Endodermal cell (in vitro differentiated cells): Measurements from ENCODE around the gene CR2. TPM values are rescaled to one million over a fixed set of nuclear protein-coding genes. Genes with fewer than 3 reads are reported as not detected.

Experiments
- DNase-seq: peaks from one replicate; pipeline ENCODE4 v3.0.0-alpha.2; 2017
- H3K27ac ChIP-seq: 2 replicates; pipeline ENCODE4 v1.5.1; 2013; ENCODE audit warnings: mild to moderate bottlenecking, low read depth, low read length, moderate library complexity
- H3K27me3 ChIP-seq: 2 replicates; pipeline ENCODE4 v1.6.1; 2013; ENCODE audit warnings: mild to moderate bottlenecking, low read length, moderate library complexity; ENCODE audit not compliant: insufficient read depth, control insufficient read depth, poor library complexity, severe bottlenecking
- H3K36me3 ChIP-seq: 2 replicates; pipeline ENCODE4 v1.7.0; 2013; ENCODE audit warnings: mild to moderate bottlenecking, low read length, moderate library complexity; ENCODE audit not compliant: control insufficient read depth, insufficient read depth
- H3K4me1 ChIP-seq: one replicate; pipeline ENCODE4 v1.7.0; 2013; ENCODE audit warnings: low read length; ENCODE audit not compliant: control insufficient read depth, insufficient read depth
- H3K4me3 ChIP-seq: 2 replicates; pipeline ENCODE4 v1.5.1; 2013; ENCODE audit warnings: mild to moderate bottlenecking, low read length, moderate library complexity
- H3K9ac ChIP-seq: 2 replicates; pipeline ENCODE4 v1.6.1; 2013; ENCODE audit warnings: mild to moderate bottlenecking, low read length, moderate library complexity; ENCODE audit not compliant: poor library complexity, severe bottlenecking; ENCODE audit errors: extremely low read depth
- H3K9me3 ChIP-seq: 2 replicates; pipeline ENCODE4 v1.6.1; 2013; ENCODE audit warnings: mild to moderate bottlenecking, low read length, moderate library complexity; ENCODE audit not compliant: control insufficient read depth
- H3K27ac Mint-ChIP-seq: 2 replicates; pipeline ENCODE4 v1.8.0; 2020; ENCODE audit warnings: mixed read lengths
- H3K27me3 Mint-ChIP-seq: 2 replicates; pipeline ENCODE4 v1.8.0; 2021; ENCODE audit warnings: mild to moderate bottlenecking, mixed read lengths; ENCODE audit not compliant: insufficient read depth
- H3K36me3 Mint-ChIP-seq: 2 replicates; pipeline ENCODE4 v1.8.0; 2020; ENCODE audit warnings: low read depth, mixed read lengths
- H3K4me1 Mint-ChIP-seq: 2 replicates; pipeline ENCODE4 v1.8.0; 2020; ENCODE audit warnings: mixed read lengths
- H3K4me3 Mint-ChIP-seq: 2 replicates; pipeline ENCODE4 v1.8.0; 2020; ENCODE audit warnings: mild to moderate bottlenecking, moderate library complexity, mixed read lengths
- H3K9me3 Mint-ChIP-seq: 2 replicates; pipeline ENCODE4 v1.8.0; 2020; ENCODE audit warnings: mild to moderate bottlenecking, mixed read lengths
- WGBS, 2 experiments: methylation state at CpG; one replicate each; pipeline versions ENCODE4 v1.1.5 to v1.1.7; 2013; ENCODE audit warnings: missing lambda C conversion rate in 2 of 2, mixed read lengths in 1 of 2; ENCODE audit not compliant: insufficient coverage in 1 of 2, insufficient read length in 1 of 2; 5-methylcytosine and 5-hydroxymethylcytosine counted together
- total RNA-seq, 2 donors: library from RNA; stranded (reverse); fragmentation: NEBNext Ultra II Directional in 1 of 2; extraction: Animal tissue kit (Norgen Biotek cat#: 25700) in 1 of 2; gene quantifications; 2 replicates in 1 of 2; 3 replicates in 1 of 2; pipeline ENCODE4 v1.2.1, GENCODE V29; 2021
- TF ChIP-seq, protein P1 (sequence below): fragments of 200-600 bp; sonication (generic); conservative IDR thresholded peaks from 2 replicates; pipeline ENCODE4 v1.5.0; 2021; ENCODE audit warnings: antibody characterized with exemption, mild to moderate bottlenecking

CR2 gene
- total RNA-seq, 2 donors from 2014 or later: 0.48 to 2.1 TPM

DNA sequence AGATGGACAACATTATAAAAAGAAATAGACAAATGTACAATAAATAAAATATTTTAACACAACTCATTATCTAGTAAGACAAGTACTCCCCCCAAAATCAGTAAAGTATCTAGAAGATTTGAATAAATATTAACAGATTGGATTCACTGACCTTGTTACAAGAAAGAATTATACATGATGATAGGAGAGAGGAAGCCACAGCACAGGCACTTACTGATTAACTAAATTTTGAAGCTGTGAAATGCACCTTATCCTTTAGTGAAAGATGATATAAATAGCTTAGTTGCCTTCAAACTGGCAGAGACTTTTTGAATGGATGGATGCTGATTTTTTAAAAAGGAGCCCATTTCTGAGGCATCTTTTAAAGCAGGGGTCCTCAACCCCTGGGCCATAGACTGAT, 50.3 kb downstream of the CR2 start:
- no peaks in the 10 kb centered on the region for H3K36me3 Mint-ChIP-seq
- no peak for DNase-seq
- no peak overlapping the region for H3K4me3 Mint-ChIP-seq
- H3K27me3 Mint-ChIP-seq: peaks cover 6% of the 10 kb centered on the region
- TF ChIP-seq, protein P1, sequence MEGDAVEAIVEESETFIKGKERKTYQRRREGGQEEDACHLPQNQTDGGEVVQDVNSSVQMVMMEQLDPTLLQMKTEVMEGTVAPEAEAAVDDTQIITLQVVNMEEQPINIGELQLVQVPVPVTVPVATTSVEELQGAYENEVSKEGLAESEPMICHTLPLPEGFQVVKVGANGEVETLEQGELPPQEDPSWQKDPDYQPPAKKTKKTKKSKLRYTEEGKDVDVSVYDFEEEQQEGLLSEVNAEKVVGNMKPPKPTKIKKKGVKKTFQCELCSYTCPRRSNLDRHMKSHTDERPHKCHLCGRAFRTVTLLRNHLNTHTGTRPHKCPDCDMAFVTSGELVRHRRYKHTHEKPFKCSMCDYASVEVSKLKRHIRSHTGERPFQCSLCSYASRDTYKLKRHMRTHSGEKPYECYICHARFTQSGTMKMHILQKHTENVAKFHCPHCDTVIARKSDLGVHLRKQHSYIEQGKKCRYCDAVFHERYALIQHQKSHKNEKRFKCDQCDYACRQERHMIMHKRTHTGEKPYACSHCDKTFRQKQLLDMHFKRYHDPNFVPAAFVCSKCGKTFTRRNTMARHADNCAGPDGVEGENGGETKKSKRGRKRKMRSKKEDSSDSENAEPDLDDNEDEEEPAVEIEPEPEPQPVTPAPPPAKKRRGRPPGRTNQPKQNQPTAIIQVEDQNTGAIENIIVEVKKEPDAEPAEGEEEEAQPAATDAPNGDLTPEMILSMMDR: no peak
- H3K4me1 Mint-ChIP-seq: no peaks in the 10 kb centered on the region
- H3K27ac Mint-ChIP-seq: no peak overlapping the region
- Histone ChIP-seq H3K27me3 (peaks cover 36% of the 10 kb centered on the region), H3K4me3 (no peak overlapping the region), H3K27ac (no peak overlapping the region), H3K36me3 (no peaks in the 10 kb centered on the region), H3K9ac (no peak overlapping the region), H3K4me1 (no peaks in the 10 kb centered on the region), H3K9me3 (no peaks in the 10 kb centered on the region)
- no peaks in the 10 kb centered on the region for H3K9me3 Mint-ChIP-seq

DNA sequence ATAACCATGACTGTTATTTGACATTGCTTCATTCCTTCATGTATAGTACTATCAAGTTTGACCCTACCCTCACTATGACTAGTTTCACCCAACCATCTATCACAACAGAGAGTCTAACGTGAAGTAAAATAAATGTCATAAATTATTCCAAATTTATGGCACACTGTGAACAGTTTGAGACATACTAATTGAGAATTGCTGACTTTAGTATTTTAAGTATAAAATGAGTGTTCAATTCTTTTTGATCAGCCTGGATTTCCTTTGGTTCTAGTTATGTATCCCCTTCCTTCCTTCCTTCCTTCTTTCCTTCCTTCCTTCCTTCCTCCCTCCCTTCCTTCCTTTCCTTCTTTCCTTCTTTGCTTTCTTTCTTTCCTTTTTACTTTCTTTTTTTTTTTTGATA, 56.3 kb downstream of the CR2 start:
- H3K27ac ChIP-seq: no peak overlapping the region
- no peak overlapping the region for H3K4me3 ChIP-seq
- H3K9me3 Mint-ChIP-seq: no peaks in the 10 kb centered on the region
- TF ChIP-seq, protein P1: no peak
- no peaks in the 10 kb centered on the region for H3K9me3 ChIP-seq
- H3K27me3 Mint-ChIP-seq: no peaks in the 10 kb centered on the region
- no peaks in the 10 kb centered on the region for H3K27me3 ChIP-seq
- H3K36me3 ChIP-seq: no peaks in the 10 kb centered on the region
- no peaks in the 10 kb centered on the region for H3K4me1 ChIP-seq
- H3K27ac Mint-ChIP-seq: no peak overlapping the region
- 100% methylated on average over 1 of the region's 1 CpG; no CpG with 5 or more reads in 1 of the 2 experiments for WGBS, 2 experiments
- H3K4me1 Mint-ChIP-seq: no peaks in the 10 kb centered on the region
- no peak overlapping the region for H3K9ac ChIP-seq
- H3K4me3 Mint-ChIP-seq: no peak overlapping the region
- no peak for DNase-seq
- no peaks in the 10 kb centered on the region for H3K36me3 Mint-ChIP-seq

DNA sequence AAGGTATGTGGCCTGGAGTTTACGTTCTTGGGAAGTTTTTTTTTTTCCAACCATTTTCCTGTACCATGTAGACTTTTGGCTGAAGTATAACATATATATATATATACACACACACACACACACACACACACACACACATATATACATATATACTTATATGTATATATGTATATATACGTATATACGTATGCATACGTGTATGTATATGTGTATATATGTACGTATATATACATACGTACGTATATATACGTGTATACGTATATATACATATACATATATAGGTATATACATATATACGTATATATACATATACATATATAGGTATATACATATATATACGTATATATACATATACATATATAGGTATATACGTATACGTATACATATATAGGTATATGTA, 60.8 kb downstream of the CR2 start:
- no peaks in the 10 kb centered on the region for H3K36me3 ChIP-seq
- no peak overlapping the region for H3K27ac ChIP-seq
- H3K9me3 Mint-ChIP-seq: peaks cover 4% of the 10 kb centered on the region
- H3K36me3 Mint-ChIP-seq: no peaks in the 10 kb centered on the region
- no peaks in the 10 kb centered on the region for H3K27me3 Mint-ChIP-seq
- H3K27me3 ChIP-seq: no peaks in the 10 kb centered on the region
- H3K9me3 ChIP-seq: no peaks in the 10 kb centered on the region
- H3K4me1 ChIP-seq: no peaks in the 10 kb centered on the region
- no peak overlapping the region for H3K4me3 ChIP-seq
- no peak overlapping the region for H3K4me3 Mint-ChIP-seq
- no peaks in the 10 kb centered on the region for H3K4me1 Mint-ChIP-seq
- no peak overlapping the region for H3K9ac ChIP-seq
- no peak for DNase-seq
- no CpG with 5 or more reads among the region's 13 CpGs for WGBS, 2 experiments
- TF ChIP-seq, protein P1: no peak
- no peak overlapping the region for H3K27ac Mint-ChIP-seq
